Psoas muscle (tissue), 8 donors: Measurements from ENCODE around the gene RAD21L1. TPM values are rescaled to one million over a fixed set of nuclear protein-coding genes. Genes with fewer than 3 reads are reported as not detected.

Experiments
- ATAC-seq, 4 donors: fragments of 200-7000 bp; cut with Tn5 transposase; one replicate each; pipeline ENCODE4 v1.9.1; 2020; ENCODE audit warnings: moderate library complexity in 3 of 4, mild to moderate bottlenecking in 2 of 4
- DNase-seq, 2 donors: peaks; one replicate each; pipeline ENCODE4 v3.0.0-alpha.2; 2020
- H3K27ac ChIP-seq: fragments of 200-600 bp; one replicate; pipeline ENCODE4 v1.8.0; 2022
- H3K27me3 ChIP-seq, 3 donors: fragments of 200-600 bp in 1 of 3; one replicate each; pipeline versions ENCODE4 v1.6.1 to v1.8.0; 2013 to 2022; ENCODE audit warnings: low read length in 2 of 3, mild to moderate bottlenecking in 2 of 3, moderate library complexity in 1 of 3; ENCODE audit not compliant: insufficient read depth in 3 of 3
- H3K36me3 ChIP-seq, 2 donors: fragments of 200-600 bp in 1 of 2; one replicate each; pipeline versions ENCODE4 v1.6.1 to v1.8.0; 2013 to 2022; ENCODE audit warnings: low read depth in 1 of 2, mild to moderate bottlenecking in 1 of 2, moderate library complexity in 1 of 2; ENCODE audit not compliant: insufficient read depth in 1 of 2
- H3K4me1 ChIP-seq: fragments of 200-600 bp; one replicate; pipeline ENCODE4 v1.8.0; 2022
- H3K4me3 ChIP-seq: fragments of 200-600 bp; one replicate; pipeline ENCODE4 v1.8.0; 2022; ENCODE audit warnings: mild to moderate bottlenecking
- H3K9me3 ChIP-seq: fragments of 200-600 bp; one replicate; pipeline ENCODE4 v1.8.0; 2022
- CTCF ChIP-seq: fragments of 200-600 bp; IDR thresholded peaks from one replicate; pipeline ENCODE4 v1.8.0; 2022; ENCODE audit warnings: antibody characterized with exemption
- WGBS, 3 donors: extraction: QIAGEN DNeasy Blood & Tissue Kit; methylation state at CpG; one replicate each; pipeline versions ENCODE4 v1.1.6 to v1.1.7; 2013; 5-methylcytosine and 5-hydroxymethylcytosine counted together
- intact Hi-C, 2 donors: fragments of 100-400 bp; cut with DNase I; formaldehyde crosslinking; loops; one replicate each; pipeline versions ENCODE4 v1.11.0 to v1.14.2; 2022
- polyA plus RNA-seq, 3 donors: library from polyadenylated mRNA; stranded (reverse); fragments of 200-250 nt; gene quantifications; one replicate each; pipeline ENCODE4 v1.2.3, GENCODE V29; 2013
- total RNA-seq, 4 donors: library from RNA; stranded (reverse); fragmentation: NEBNext Ultra II Directional in 2 of 4; extraction: Animal tissue kit (Norgen Biotek cat#: 25700) in 2 of 4; gene quantifications; one replicate each; pipeline versions ENCODE4 v1.2.1 to v1.2.4, GENCODE V29; 2021 to 2023
- donor health status: healthy with polysubstance abuse.
- donor health status: DM: no; HTN: no; CAD: no; lungs with moderate emphysema.
- donor health status: Bipolar disorder and iron deficiency.
- donor health status: healthy.
- donor health status: DM: yes; HTN: yes; CAD: no.
- donor health status: DM: no; HTN: no; CAD: no.
- donor health status: DM: no; HTN: no; CAD: no.
- donor health status: DM: yes; HTN: yes; CAD: no.

The RAD21L1 gene
- total and polyA plus RNA-seq, 7 donors, result not detected

GRCh38 chr20:1199212-1199873 lies 26.5 kb upstream of the RAD21L1 start:
- DNase-seq, result no peak
- TF ChIP-seq CTCF, result no peak
- intact Hi-C loops, result no loop called here
- ATAC-seq, result no peak
- H3K27ac ChIP-seq, result no peak overlapping the region
- no peaks in the 10 kb centered on the region for H3K4me1 ChIP-seq
- WGBS, 3 donors, result 56 to 63% (median 56%) methylated on average over 7 of the region's 7 CpGs
- no peaks in the 10 kb centered on the region for H3K36me3 ChIP-seq
- H3K9me3 ChIP-seq, result no peaks in the 10 kb centered on the region
- no peak overlapping the region for H3K4me3 ChIP-seq
- H3K27me3 ChIP-seq, result no peaks in the 10 kb centered on the region

- TF ChIP-seq CTCF, result no peak
- Histone ChIP-seq H3K36me3 (no peaks in the 10 kb centered on the region), H3K4me1 (no peaks in the 10 kb centered on the region), H3K27ac (no peak overlapping the region), H3K9me3 (no peaks in the 10 kb centered on the region), H3K4me3 (no peak overlapping the region), H3K27me3 (no peaks in the 10 kb centered on the region)
- 88 to 98% (median 97%) methylated on average over 1 of the region's 1 CpG for WGBS, 3 donors
- intact Hi-C loops, result no loop called here
- no peak for DNase-seq
- ATAC-seq, result no peak
Measured at GRCh38 chr20:1199964-1200363, 25.9 kb upstream of the RAD21L1 start.

GRCh38 chr20:1202762-1203504 lies 22.9 kb upstream of the RAD21L1 start, which contains the start of gene C20orf202:
C20orf202 (plus strand) TSS chr20:1203454; CDS start chr20:1203586, 132 bp downstream.
- no peak for DNase-seq
- WGBS, 3 donors, result 71 to 73% (median 72%) methylated on average over 5 of the region's 5 CpGs
- no peak within 1 kb of the TSS for H3K4me3 ChIP-seq
- no peaks in the 10 kb centered on the region for H3K4me1 ChIP-seq
- TF ChIP-seq CTCF, result no peak
- no peak for ATAC-seq
- no peaks in the 10 kb centered on the region for H3K36me3 ChIP-seq
- H3K9me3 ChIP-seq, result no peaks in the 10 kb centered on the region
- H3K27ac ChIP-seq, result no peak within 1 kb of the TSS
- H3K27me3 ChIP-seq, result no peaks in the 10 kb centered on the region
- intact Hi-C loops, result no loop called here

- intact Hi-C loops, result no loop called here
- ATAC-seq, result no peak
- no peak overlapping the region for H3K4me3 ChIP-seq
- H3K27ac ChIP-seq, result no peak overlapping the region
- no peak for DNase-seq
- no peaks in the 10 kb centered on the region for H3K9me3 ChIP-seq
- H3K4me1 ChIP-seq, result no peaks in the 10 kb centered on the region
- no peaks in the 10 kb centered on the region for H3K36me3 ChIP-seq
- no peaks in the 10 kb centered on the region for H3K27me3 ChIP-seq
- WGBS, 3 donors, result 55 to 65% (median 58%) methylated on average over 5 of the region's 5 CpGs
- TF ChIP-seq CTCF, result no peak
Measured at GRCh38 chr20:1203630-1204029, 22.2 kb upstream of the RAD21L1 start.
